Progenitor cell of endocrine pancreas (in vitro differentiated cells): ENCODE data around the gene RNF11. TPM values are rescaled to one million over a fixed set of nuclear protein-coding genes. Genes with fewer than 3 reads are reported as not detected.

ENCODE experiments used
- DNase-seq: peaks from one replicate; pipeline ENCODE4 v3.0.0; 2021; ENCODE audit warnings: low spot score; ENCODE audit not compliant: unreplicated experiment
- H3K27ac Mint-ChIP-seq: 2 replicates; pipeline ENCODE4 v1.8.0; 2021; ENCODE audit warnings: mild to moderate bottlenecking, moderate library complexity, mixed read lengths
- H3K27me3 Mint-ChIP-seq: 2 replicates; pipeline ENCODE4 v1.8.0; 2021; ENCODE audit warnings: mixed read lengths
- H3K36me3 Mint-ChIP-seq: 2 replicates; pipeline ENCODE4 v1.8.0; 2022; ENCODE audit warnings: mixed read lengths; ENCODE audit not compliant: insufficient read depth
- H3K4me1 Mint-ChIP-seq: 2 replicates; pipeline ENCODE4 v1.8.0; 2021; ENCODE audit warnings: low read depth, mixed read lengths
- H3K4me3 Mint-ChIP-seq: 2 replicates; pipeline ENCODE4 v1.8.0; 2021; ENCODE audit warnings: low read depth, mild to moderate bottlenecking, moderate library complexity, mixed read lengths
- H3K9me3 Mint-ChIP-seq: 2 replicates; pipeline ENCODE4 v1.8.0; 2021; ENCODE audit warnings: low read depth, mixed read lengths
- total RNA-seq: library from RNA; stranded (reverse); gene quantifications from 2 replicates; pipeline ENCODE4 v1.2.1, GENCODE V29; 2021
- TF ChIP-seq, protein P1 (sequence below): fragments of 200-600 bp; sonication (generic); IDR thresholded peaks from one replicate; pipeline ENCODE4 v1.5.0; 2021; ENCODE audit warnings: antibody characterized with exemption, mild to moderate bottlenecking; ENCODE audit not compliant: unreplicated experiment

Gene RNF11
- total RNA-seq, 1 donor from 2014 or later, result 67.5 TPM

DNA sequence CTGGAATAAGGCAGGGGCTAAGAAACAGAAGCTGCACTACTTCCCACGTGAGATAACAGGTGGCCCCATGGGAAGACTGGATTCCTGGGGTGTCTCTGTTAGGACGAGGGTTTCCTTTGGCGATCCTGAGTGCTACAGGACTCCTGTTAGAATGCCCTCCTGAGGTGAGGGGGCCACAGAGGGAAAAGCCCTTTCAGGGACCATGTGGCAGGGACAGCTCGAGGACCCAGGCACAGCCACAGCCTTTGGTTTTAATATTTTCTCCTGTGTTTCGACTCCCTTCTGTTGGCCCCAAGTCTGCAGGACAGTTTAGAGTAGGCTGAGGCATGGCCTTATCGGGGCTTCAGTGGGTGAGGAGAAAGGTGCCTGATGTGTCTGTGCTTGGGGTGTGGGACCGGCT, 81.7 kb downstream of the RNF11 start:
- no peak overlapping the region for H3K27ac Mint-ChIP-seq
- H3K4me1 Mint-ChIP-seq, result peaks cover 11% of the 10 kb centered on the region
- no peaks in the 10 kb centered on the region for H3K36me3 Mint-ChIP-seq
- TF ChIP-seq, protein P1, sequence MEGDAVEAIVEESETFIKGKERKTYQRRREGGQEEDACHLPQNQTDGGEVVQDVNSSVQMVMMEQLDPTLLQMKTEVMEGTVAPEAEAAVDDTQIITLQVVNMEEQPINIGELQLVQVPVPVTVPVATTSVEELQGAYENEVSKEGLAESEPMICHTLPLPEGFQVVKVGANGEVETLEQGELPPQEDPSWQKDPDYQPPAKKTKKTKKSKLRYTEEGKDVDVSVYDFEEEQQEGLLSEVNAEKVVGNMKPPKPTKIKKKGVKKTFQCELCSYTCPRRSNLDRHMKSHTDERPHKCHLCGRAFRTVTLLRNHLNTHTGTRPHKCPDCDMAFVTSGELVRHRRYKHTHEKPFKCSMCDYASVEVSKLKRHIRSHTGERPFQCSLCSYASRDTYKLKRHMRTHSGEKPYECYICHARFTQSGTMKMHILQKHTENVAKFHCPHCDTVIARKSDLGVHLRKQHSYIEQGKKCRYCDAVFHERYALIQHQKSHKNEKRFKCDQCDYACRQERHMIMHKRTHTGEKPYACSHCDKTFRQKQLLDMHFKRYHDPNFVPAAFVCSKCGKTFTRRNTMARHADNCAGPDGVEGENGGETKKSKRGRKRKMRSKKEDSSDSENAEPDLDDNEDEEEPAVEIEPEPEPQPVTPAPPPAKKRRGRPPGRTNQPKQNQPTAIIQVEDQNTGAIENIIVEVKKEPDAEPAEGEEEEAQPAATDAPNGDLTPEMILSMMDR, result no peak
- DNase-seq, result no peak
- H3K9me3 Mint-ChIP-seq, result no peaks in the 10 kb centered on the region
- H3K27me3 Mint-ChIP-seq, result no peaks in the 10 kb centered on the region
- H3K4me3 Mint-ChIP-seq, result no peak overlapping the region

DNA sequence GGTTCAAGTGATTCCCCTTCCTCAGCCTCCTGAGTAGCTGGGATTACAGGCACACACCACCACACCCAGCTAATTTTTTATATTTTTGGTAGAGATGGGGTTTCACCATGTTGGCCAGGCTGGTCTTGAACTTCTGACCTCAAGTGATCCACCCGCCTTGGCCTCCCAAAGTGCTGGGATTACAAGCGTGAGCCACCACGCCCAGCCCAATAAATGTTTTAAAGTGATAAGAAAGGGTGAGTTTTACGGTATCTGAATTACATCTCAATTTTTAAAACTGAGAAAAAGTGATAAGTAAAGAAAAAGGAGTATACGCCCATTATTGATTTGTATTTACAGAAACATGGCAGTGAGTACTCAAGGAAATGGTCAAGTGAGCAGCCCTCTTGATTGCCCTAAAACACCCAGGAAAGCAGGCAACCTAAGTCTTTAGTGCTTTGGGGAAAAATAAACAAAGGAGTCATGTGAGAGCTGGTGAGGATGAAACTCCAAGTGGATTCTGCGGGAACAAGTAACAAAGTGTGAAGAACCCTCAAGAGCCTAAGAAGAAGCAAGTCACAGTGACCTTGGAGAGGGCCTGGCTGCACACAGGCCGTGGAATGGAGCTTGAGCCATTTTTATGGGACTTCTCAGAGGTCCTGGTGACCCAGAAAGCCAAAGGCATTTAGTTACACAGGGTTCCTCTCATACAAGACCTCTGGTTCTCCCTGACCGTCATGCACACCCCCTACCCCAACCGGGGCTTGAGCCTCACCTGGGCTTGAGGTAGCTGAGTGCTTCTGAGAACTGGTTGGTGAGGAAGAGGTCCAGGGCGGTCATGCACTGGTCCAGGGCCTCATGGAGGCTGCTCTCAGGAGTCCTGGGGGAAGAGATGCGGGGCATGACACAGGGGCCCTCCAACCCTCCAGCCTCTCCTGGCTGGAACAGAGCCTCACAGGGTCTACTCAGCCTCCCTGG, 85.2 kb downstream of the RNF11 start:
- Mint-ChIP-seq H3K36me3 (no peaks in the 10 kb centered on the region), H3K4me3 (no peak overlapping the region), H3K27ac (no peak overlapping the region), H3K9me3 (no peaks in the 10 kb centered on the region), H3K27me3 (no peaks in the 10 kb centered on the region), H3K4me1 (peaks cover 14% of the 10 kb centered on the region)
- no peak for DNase-seq
- TF ChIP-seq, protein P1, result no peak

DNA sequence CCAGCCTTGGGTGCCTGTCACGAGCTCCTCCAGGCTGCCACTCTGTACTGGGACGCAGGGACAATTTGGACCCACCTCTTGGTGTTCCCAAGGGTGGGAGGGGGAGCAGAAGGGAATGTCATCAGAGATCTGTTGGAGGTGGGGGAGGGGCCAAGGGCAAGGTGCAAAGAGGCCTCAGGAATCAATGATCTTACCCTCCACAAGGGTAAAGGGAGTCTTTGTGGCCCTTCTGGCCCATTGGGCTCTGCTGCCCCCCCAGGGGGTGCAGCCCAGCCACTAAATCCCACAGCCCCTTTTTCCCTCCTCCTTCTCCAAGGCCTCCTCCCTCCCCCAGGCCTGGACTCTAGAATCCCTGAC, 85.8 kb downstream of the RNF11 start:
- Mint-ChIP-seq H3K9me3 (no peaks in the 10 kb centered on the region), H3K4me3 (no peak overlapping the region), H3K36me3 (no peaks in the 10 kb centered on the region), H3K4me1 (peaks cover 14% of the 10 kb centered on the region), H3K27ac (no peak overlapping the region), H3K27me3 (no peaks in the 10 kb centered on the region)
- DNase-seq, result no peak
- TF ChIP-seq, protein P1, result no peak

DNA sequence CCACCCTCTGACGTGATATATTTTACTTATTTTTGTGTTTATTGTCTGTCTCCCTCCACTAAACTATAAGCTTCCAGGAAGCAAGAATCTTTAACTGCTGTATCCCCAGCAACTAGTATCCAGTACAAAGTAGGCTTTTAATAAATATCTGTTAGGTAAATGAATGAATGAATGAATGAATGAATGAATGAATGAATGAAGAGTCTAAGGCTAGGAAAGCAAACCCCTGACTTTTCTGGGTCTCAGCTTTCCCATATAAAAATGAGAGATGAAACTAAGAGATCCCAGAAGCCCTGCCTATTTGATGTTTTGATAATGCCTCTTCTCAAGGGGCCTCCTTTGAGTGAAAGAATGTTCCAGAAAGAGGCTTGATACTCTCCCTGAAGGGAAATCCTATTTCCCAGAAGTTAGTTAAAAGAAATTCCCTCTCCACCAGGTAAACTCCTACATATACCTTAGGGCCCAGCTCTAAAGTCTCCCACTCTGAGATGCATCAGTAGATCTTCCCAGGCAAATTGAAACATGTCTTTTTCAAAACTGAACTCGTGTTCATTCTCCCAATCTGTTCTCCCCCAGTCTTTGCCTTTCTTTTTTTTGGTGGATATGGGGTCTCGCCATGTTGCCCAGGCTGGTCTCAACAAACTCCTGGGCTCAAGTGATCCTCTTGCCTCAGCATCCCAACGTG, 86.5 kb downstream of the RNF11 start:
- Mint-ChIP-seq H3K4me3 (no peak overlapping the region), H3K9me3 (no peaks in the 10 kb centered on the region), H3K27me3 (no peaks in the 10 kb centered on the region)

More for the DNA sequence above, 86.5 kb downstream of the RNF11 start:
- peaks cover 13% of the 10 kb centered on the region for H3K4me1 Mint-ChIP-seq
- DNase-seq, result no peak
- no peak overlapping the region for H3K27ac Mint-ChIP-seq
- TF ChIP-seq, protein P1, result no peak
- H3K36me3 Mint-ChIP-seq, result no peaks in the 10 kb centered on the region

Other genes starting within 250 kb of the RNF11 start
- gene C1orf185, start 134.0 kb upstream of the RNF11 start, total RNA-seq, result not detected in 2 replicates
- 22.4 and 26.0 TPM in 2 replicates for gene TTC39A, start 94.3 kb downstream of the RNF11 start, total RNA-seq